Panc1 (cell line): ENCODE measurements around the gene RHBDF1. TPM values are rescaled to one million over a fixed set of nuclear protein-coding genes. Genes with fewer than 3 reads are reported as not detected.
"Not testable (repeated sequence)": the region's sequence is repeated elsewhere in the genome, so short reads cannot be mapped to it uniquely, and the experiment has no call there.

Source experiments
- ATAC-seq: fragments of 200-7000 bp; cut with Tn5 transposase; 2 replicates; pipeline ENCODE4 v1.9.1; 2020; ENCODE audit warnings: mild to moderate bottlenecking, moderate library complexity
- BruUV-seq: library from RNA; stranded (reverse); fragments of 400-500 nt; replicated peaks from 2 replicates; lab custom pipeline; 2021; lab: Mats Ljungman, UMichigan
- CTCF ChIA-PET: fragments of 300-600 bp; sonication (Branson Sonifier 250); formaldehyde crosslinking; loops from one replicate; lab custom pipeline; 2022; ENCODE audit warnings: antibody characterized with exemption; lab: Charles Lee
- POLR2A ChIA-PET: fragments of 300-600 bp; sonication (Branson Sonifier 250); formaldehyde crosslinking; loops from one replicate; lab custom pipeline; 2022; ENCODE audit warnings: antibody characterized with exemption; lab: Charles Lee
- DNase-seq: peaks from one replicate; pipeline ENCODE4 v3.0.0-alpha.2; 2010; ENCODE audit warnings: low read depth, low spot score
- H3K27ac ChIP-seq: 2 replicates; pipeline ENCODE4 v1.5.1; 2011; ENCODE audit warnings: mild to moderate bottlenecking, low read length, inconsistent platforms
- H3K27me3 ChIP-seq: fragments of 200-500 bp; sonication (Bioruptor generic); 2 replicates; pipeline ENCODE4 v1.6.0; 2014; ENCODE audit warnings: low read length, inconsistent platforms; ENCODE audit not compliant: control insufficient read depth, insufficient read depth
- H3K36me3 ChIP-seq: fragments of 200-500 bp; sonication (Bioruptor generic); 2 replicates; pipeline ENCODE4 v1.5.1; 2014; ENCODE audit warnings: inconsistent platforms, mild to moderate bottlenecking, low read length, moderate library complexity; ENCODE audit not compliant: control insufficient read depth, insufficient read depth
- H3K4me1 ChIP-seq: 2 replicates; pipeline ENCODE4 v1.5.1; 2011; ENCODE audit warnings: inconsistent platforms, mild to moderate bottlenecking, low read length, moderate library complexity; ENCODE audit not compliant: control insufficient read depth, insufficient read depth
- H3K4me3 ChIP-seq, 2 experiments: 2 replicates each; pipeline ENCODE4 v1.5.1; 2011 to 2012; ENCODE audit warnings: low read depth in 2 of 2, low read length in 2 of 2, mild to moderate bottlenecking in 2 of 2, inconsistent platforms in 1 of 2, moderate library complexity in 1 of 2
- H3K9me3 ChIP-seq: fragments of 200-500 bp; sonication (Bioruptor generic); 2 replicates; pipeline ENCODE4 v1.5.1; 2014; ENCODE audit warnings: low read depth, mild to moderate bottlenecking, inconsistent platforms, low read length, moderate library complexity; ENCODE audit not compliant: control insufficient read depth, insufficient read depth
- POLR2AphosphoS5 ChIP-seq: IDR thresholded peaks from 2 replicates; pipeline ENCODE4 v1.6.1; 2012; ENCODE audit warnings: mild to moderate bottlenecking, low read depth, low read length, moderate library complexity
- SIN3A ChIP-seq: IDR thresholded peaks from 2 replicates; pipeline ENCODE4 v1.6.1; 2012; ENCODE audit warnings: low read depth, mild to moderate bottlenecking, low read length, moderate library complexity, borderline replicate concordance; ENCODE audit not compliant: insufficient read depth
- TCF7L2 ChIP-seq: IDR thresholded peaks from 2 replicates; pipeline ENCODE4 v1.6.1; 2011; ENCODE audit warnings: mild to moderate bottlenecking, low read depth, low read length, inconsistent platforms
- in situ Hi-C: cut with HindIII; loops from 2 replicates; pipeline ENCODE4 v1.10.0; 2016; ENCODE audit warnings: low sequenced_read_pairs, low pct_unique_long_range_greater_than_20kb
- intact Hi-C: fragments of 100-400 bp; cut with micrococcal nuclease; formaldehyde crosslinking; loops from one replicate; pipeline ENCODE4 v1.10.0; 2022; ENCODE audit not compliant: unreplicated experiment
- total RNA-seq: library from RNA; stranded (reverse); gene quantifications from one replicate; pipeline ENCODE4 v1.2.1, GENCODE V29; 2021; ENCODE audit not compliant: unreplicated experiment
- TF ChIP-seq, protein P1 (sequence below), 2 experiments: IDR thresholded peaks; 2 replicates each; pipeline ENCODE4 v1.6.1; 2011 to 2012; ENCODE audit warnings: low read depth in 2 of 2, control low read depth in 1 of 2, low read length in 1 of 2, mild to moderate bottlenecking in 1 of 2, moderate library complexity in 1 of 2; ENCODE audit not compliant: insufficient read depth in 1 of 2
- TF ChIP-seq, protein P2 (sequence below): fragments of 450-650 bp; IDR thresholded peaks from 2 replicates; pipeline ENCODE4 v1.5.1; 2017; ENCODE audit warnings: mild to moderate bottlenecking

The RHBDF1 gene
- total RNA-seq, 1 experiment from 2014 or later: 41.7 TPM

DNA sequence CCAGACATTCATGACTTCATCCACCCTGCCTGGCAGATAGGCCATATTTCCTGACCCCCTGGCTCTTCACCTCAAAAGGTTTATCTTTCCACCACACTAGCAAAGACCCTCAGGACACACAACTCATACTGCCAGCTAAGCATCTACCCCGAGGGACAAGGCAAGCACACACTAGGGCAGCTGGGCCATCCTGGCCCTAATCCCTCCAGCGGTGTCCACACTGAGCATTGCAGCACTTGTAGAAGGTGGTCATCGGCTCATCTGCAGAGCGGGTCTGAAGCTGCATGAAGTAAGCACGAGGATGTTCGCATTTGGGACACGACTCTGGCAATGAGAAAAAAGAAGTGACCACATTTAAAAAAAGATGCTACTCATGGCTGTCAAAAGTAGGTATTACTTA, 25.2 kb downstream of the RHBDF1 start:
- no TSS peak for BruUV-seq
- intact Hi-C loops (no loop called here), in situ Hi-C loops (no loop called here)
- DNase-seq: no peak
- Histone ChIP-seq H3K27me3 (no peaks in the 10 kb centered on the region), H3K4me1 (no peaks in the 10 kb centered on the region), H3K27ac (no peak overlapping the region), H3K36me3 (peaks cover 14% of the 10 kb centered on the region), H3K9me3 (no peaks in the 10 kb centered on the region), H3K4me3 (no peak overlapping the region)
- TF ChIP-seq SIN3A: no peak
- TF ChIP-seq, protein P1, sequence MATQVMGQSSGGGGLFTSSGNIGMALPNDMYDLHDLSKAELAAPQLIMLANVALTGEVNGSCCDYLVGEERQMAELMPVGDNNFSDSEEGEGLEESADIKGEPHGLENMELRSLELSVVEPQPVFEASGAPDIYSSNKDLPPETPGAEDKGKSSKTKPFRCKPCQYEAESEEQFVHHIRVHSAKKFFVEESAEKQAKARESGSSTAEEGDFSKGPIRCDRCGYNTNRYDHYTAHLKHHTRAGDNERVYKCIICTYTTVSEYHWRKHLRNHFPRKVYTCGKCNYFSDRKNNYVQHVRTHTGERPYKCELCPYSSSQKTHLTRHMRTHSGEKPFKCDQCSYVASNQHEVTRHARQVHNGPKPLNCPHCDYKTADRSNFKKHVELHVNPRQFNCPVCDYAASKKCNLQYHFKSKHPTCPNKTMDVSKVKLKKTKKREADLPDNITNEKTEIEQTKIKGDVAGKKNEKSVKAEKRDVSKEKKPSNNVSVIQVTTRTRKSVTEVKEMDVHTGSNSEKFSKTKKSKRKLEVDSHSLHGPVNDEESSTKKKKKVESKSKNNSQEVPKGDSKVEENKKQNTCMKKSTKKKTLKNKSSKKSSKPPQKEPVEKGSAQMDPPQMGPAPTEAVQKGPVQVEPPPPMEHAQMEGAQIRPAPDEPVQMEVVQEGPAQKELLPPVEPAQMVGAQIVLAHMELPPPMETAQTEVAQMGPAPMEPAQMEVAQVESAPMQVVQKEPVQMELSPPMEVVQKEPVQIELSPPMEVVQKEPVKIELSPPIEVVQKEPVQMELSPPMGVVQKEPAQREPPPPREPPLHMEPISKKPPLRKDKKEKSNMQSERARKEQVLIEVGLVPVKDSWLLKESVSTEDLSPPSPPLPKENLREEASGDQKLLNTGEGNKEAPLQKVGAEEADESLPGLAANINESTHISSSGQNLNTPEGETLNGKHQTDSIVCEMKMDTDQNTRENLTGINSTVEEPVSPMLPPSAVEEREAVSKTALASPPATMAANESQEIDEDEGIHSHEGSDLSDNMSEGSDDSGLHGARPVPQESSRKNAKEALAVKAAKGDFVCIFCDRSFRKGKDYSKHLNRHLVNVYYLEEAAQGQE (IDR thresholded peaks at IDR 0.05; ENCODE audit: insufficient read depth in 1 of 2, low read depth in 2 of 2, low read length in 1 of 2): no peak
- TF ChIP-seq POLR2AphosphoS5: no peak
- TF ChIP-seq, protein P2, sequence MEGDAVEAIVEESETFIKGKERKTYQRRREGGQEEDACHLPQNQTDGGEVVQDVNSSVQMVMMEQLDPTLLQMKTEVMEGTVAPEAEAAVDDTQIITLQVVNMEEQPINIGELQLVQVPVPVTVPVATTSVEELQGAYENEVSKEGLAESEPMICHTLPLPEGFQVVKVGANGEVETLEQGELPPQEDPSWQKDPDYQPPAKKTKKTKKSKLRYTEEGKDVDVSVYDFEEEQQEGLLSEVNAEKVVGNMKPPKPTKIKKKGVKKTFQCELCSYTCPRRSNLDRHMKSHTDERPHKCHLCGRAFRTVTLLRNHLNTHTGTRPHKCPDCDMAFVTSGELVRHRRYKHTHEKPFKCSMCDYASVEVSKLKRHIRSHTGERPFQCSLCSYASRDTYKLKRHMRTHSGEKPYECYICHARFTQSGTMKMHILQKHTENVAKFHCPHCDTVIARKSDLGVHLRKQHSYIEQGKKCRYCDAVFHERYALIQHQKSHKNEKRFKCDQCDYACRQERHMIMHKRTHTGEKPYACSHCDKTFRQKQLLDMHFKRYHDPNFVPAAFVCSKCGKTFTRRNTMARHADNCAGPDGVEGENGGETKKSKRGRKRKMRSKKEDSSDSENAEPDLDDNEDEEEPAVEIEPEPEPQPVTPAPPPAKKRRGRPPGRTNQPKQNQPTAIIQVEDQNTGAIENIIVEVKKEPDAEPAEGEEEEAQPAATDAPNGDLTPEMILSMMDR: no peak
- no peak for TF ChIP-seq TCF7L2
- ChIA-PET CTCF (no interaction called here), POLR2A (no interaction called here)
- no peak for ATAC-seq

DNA sequence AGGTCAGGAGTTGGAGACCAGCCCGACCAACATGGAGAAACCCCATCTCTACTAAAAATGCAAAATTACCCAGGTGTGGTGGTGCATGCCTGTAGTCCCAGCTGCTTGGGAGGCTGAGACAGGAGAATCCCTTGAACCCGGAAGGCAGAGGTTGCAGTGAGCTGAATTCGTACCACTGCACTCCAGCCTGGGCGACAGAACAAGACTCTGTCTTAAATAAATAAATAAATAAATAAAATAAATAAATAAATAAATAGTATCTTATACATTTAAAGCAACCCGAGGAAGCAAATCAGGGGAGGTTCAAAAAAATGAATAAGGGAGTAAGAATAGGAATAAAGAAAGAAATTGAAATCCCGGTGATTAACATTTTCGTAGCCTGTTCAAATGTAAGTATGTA, 25.9 kb downstream of the RHBDF1 start:
- DNase-seq, H3K4me1 ChIP-seq, H3K4me3 ChIP-seq, POLR2A ChIA-PET, BruUV-seq, CTCF ChIA-PET, H3K27ac ChIP-seq, H3K27me3 ChIP-seq, H3K9me3 ChIP-seq, intact Hi-C loops, ATAC-seq, in situ Hi-C loops: not testable (repeated sequence)
- H3K36me3 ChIP-seq: peaks cover 14% of the 10 kb centered on the region

DNA sequence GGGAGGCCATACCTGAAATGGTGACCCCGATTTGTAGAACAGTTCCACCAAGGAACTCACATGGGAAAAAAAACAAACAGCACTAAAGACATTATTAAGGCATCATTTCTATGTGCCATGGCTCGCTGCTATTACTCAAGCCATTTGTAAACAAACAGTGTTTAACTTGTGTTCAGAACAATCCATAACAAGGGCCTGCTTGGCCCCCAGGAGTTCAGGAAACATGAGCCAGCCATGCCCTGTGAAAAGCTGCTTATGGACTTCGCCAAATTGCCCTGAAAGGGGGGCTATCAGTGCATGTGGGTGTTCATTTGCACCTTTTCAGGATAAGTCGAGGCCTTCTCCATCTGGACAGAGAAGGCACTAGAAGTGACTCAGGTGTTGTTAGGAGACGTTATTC, 27.0 kb downstream of the RHBDF1 start:
- intact Hi-C loops: no loop called here
- ChIA-PET CTCF (interaction anchor here (0.7 kb wide), 1 partner anchor 21 kb away, joined by 3 read pairs; no protein-coding TSS in a partner anchor), POLR2A (no interaction called here)
- no peaks in the 10 kb centered on the region for H3K4me1 ChIP-seq
- no peak for ATAC-seq
- H3K27ac ChIP-seq: no peak overlapping the region
- H3K9me3 ChIP-seq: no peaks in the 10 kb centered on the region
- H3K4me3 ChIP-seq: no peak overlapping the region
- in situ Hi-C loops: no loop called here
- H3K36me3 ChIP-seq: peaks cover 14% of the 10 kb centered on the region
- DNase-seq: no peak
- TF ChIP-seq, protein P1 (IDR thresholded peaks at IDR 0.05; ENCODE audit: insufficient read depth in 1 of 2, low read depth in 2 of 2, low read length in 1 of 2): no peak
- TF ChIP-seq, protein P2: no peak
- TF ChIP-seq POLR2AphosphoS5 (no peak), SIN3A (no peak), TCF7L2 (no peak)
- no peaks in the 10 kb centered on the region for H3K27me3 ChIP-seq
- BruUV-seq: no TSS peak
